WTC11 (cell line): ENCODE data around the gene OPALIN. TPM values are rescaled to one million over a fixed set of nuclear protein-coding genes. Genes with fewer than 3 reads are reported as not detected.
A peak's percentile ranks its signal among the peaks of the same experiment; 100 is the strongest.

Source experiments
- ATAC-seq: fragments of 200-7000 bp; cut with Tn5 transposase; 2 replicates; pipeline ENCODE4 v1.10.0; 2021; ENCODE audit warnings: mild to moderate bottlenecking, moderate library complexity
- CTCF ChIA-PET: fragments of 300-600 bp; sonication (Branson Sonifier 250); formaldehyde crosslinking; loops from one replicate; lab custom pipeline; 2021; ENCODE audit warnings: antibody characterized with exemption; lab: Charles Lee
- POLR2A ChIA-PET: fragments of 350-600 bp; sonication (Branson Sonifier 250); formaldehyde crosslinking; loops from one replicate; lab custom pipeline; 2021; ENCODE audit warnings: antibody characterized with exemption; lab: Charles Lee
- DNase-seq: peaks from one replicate; pipeline ENCODE4 v3.0.0; 2021; ENCODE audit warnings: low spot score
- H3K27ac Mint-ChIP-seq: 2 replicates; pipeline ENCODE4 v1.8.0; 2021; ENCODE audit warnings: mixed read lengths
- H3K27me3 Mint-ChIP-seq: 2 replicates; pipeline ENCODE4 v1.8.0; 2021; ENCODE audit warnings: low read depth, mild to moderate bottlenecking, moderate library complexity, mixed read lengths
- H3K36me3 Mint-ChIP-seq: 2 replicates; pipeline ENCODE4 v1.8.0; 2021; ENCODE audit warnings: mixed read lengths
- H3K4me1 Mint-ChIP-seq: 2 replicates; pipeline ENCODE4 v1.8.0; 2022; ENCODE audit warnings: mixed read lengths
- H3K4me3 Mint-ChIP-seq: 2 replicates; pipeline ENCODE4 v1.8.0; 2021; ENCODE audit warnings: mild to moderate bottlenecking, moderate library complexity, mixed read lengths
- H3K9me3 Mint-ChIP-seq: 2 replicates; pipeline ENCODE4 v1.8.0; 2021; ENCODE audit warnings: mixed read lengths
- AFF4 ChIP-seq: sonication (generic); formaldehyde crosslinking; IDR thresholded peaks from 2 replicates; pipeline ENCODE4 v1.8.1; 2023; ENCODE audit warnings: mild to moderate bottlenecking, missing genetic modification reagents, borderline replicate concordance
- ATF1 ChIP-seq: sonication (generic); formaldehyde crosslinking; IDR thresholded peaks from 2 replicates; pipeline ENCODE4 v1.8.1; 2023; ENCODE audit warnings: mild to moderate bottlenecking, moderate library complexity, missing genetic modification reagents
- ERG ChIP-seq: fragments of 250-450 bp; sonication (Bioruptor Pico); IDR thresholded peaks from 2 replicates; pipeline ENCODE4 v1.8.0; 2021; ENCODE audit warnings: mild to moderate bottlenecking
- ETV6 ChIP-seq: sonication (generic); formaldehyde crosslinking; IDR thresholded peaks from 2 replicates; pipeline ENCODE4 v1.8.1; 2022; ENCODE audit warnings: mild to moderate bottlenecking, missing genetic modification reagents
- FOXK1 ChIP-seq: sonication (generic); formaldehyde crosslinking; IDR thresholded peaks from 2 replicates; pipeline ENCODE4 v1.8.0; 2022; ENCODE audit warnings: mild to moderate bottlenecking, moderate library complexity, missing genetic modification reagents
- FOXP1 ChIP-seq: sonication (generic); formaldehyde crosslinking; IDR thresholded peaks from 2 replicates; pipeline ENCODE4 v1.8.0; 2022; ENCODE audit warnings: missing genetic modification reagents, mild to moderate bottlenecking, moderate library complexity, borderline replicate concordance
- GABPB1 ChIP-seq: sonication (generic); formaldehyde crosslinking; IDR thresholded peaks from 2 replicates; pipeline ENCODE4 v1.8.1; 2023; ENCODE audit warnings: mild to moderate bottlenecking, missing genetic modification reagents
- HMGXB4 ChIP-seq: sonication (generic); formaldehyde crosslinking; IDR thresholded peaks from 2 replicates; pipeline ENCODE4 v1.8.1; 2023; ENCODE audit warnings: mild to moderate bottlenecking, moderate library complexity, missing genetic modification reagents
- JUN ChIP-seq: sonication (generic); formaldehyde crosslinking; IDR thresholded peaks from 2 replicates; pipeline ENCODE4 v1.8.0; 2023; ENCODE audit warnings: mild to moderate bottlenecking, missing genetic modification reagents
- MAX ChIP-seq: sonication (generic); formaldehyde crosslinking; IDR thresholded peaks from 2 replicates; pipeline ENCODE4 v1.8.0; 2022; ENCODE audit warnings: mild to moderate bottlenecking, missing genetic modification reagents
- NFATC4 ChIP-seq: fragments of 250-450 bp; sonication (Bioruptor Pico); IDR thresholded peaks from 2 replicates; pipeline ENCODE4 v1.9.0; 2021; ENCODE audit warnings: mild to moderate bottlenecking
- NFE2L1 ChIP-seq: sonication (generic); formaldehyde crosslinking; IDR thresholded peaks from 2 replicates; pipeline ENCODE4 v1.8.1; 2023; ENCODE audit warnings: missing genetic modification reagents
- PREB ChIP-seq: sonication (generic); formaldehyde crosslinking; IDR thresholded peaks from 2 replicates; pipeline ENCODE4 v1.8.1; 2022; ENCODE audit warnings: mild to moderate bottlenecking, missing genetic modification reagents, moderate library complexity, borderline replicate concordance
- RORB ChIP-seq: fragments of 250-450 bp; sonication (Bioruptor Pico); IDR thresholded peaks from 2 replicates; pipeline ENCODE4 v1.9.0; 2021; ENCODE audit warnings: mild to moderate bottlenecking
- SMAD3 ChIP-seq: sonication (generic); formaldehyde crosslinking; IDR thresholded peaks from 2 replicates; pipeline ENCODE4 v1.8.0; 2022; ENCODE audit warnings: missing genetic modification reagents, mild to moderate bottlenecking, borderline replicate concordance
- STAT6 ChIP-seq: sonication (generic); formaldehyde crosslinking; conservative IDR thresholded peaks from 2 replicates; pipeline ENCODE4 v1.8.1; 2023; ENCODE audit warnings: mild to moderate bottlenecking, low read depth, missing genetic modification reagents, moderate library complexity
- USF2 ChIP-seq: sonication (generic); formaldehyde crosslinking; IDR thresholded peaks from 2 replicates; pipeline ENCODE4 v1.8.1; 2023; ENCODE audit warnings: mild to moderate bottlenecking, missing genetic modification reagents, moderate library complexity
- ZBTB21 ChIP-seq: sonication (generic); formaldehyde crosslinking; IDR thresholded peaks from 2 replicates; pipeline ENCODE4 v1.8.1; 2023; ENCODE audit warnings: mild to moderate bottlenecking, missing genetic modification reagents, borderline replicate concordance
- ZNF219 ChIP-seq: sonication (generic); formaldehyde crosslinking; IDR thresholded peaks from 2 replicates; pipeline ENCODE4 v1.8.0; 2023; ENCODE audit warnings: missing genetic modification reagents, mild to moderate bottlenecking, borderline replicate concordance
- ZNF317 ChIP-seq: sonication (generic); formaldehyde crosslinking; IDR thresholded peaks from 2 replicates; pipeline ENCODE4 v1.8.1; 2023; ENCODE audit warnings: low read depth, mild to moderate bottlenecking, moderate library complexity, missing genetic modification reagents, borderline replicate concordance
- ZNF396 ChIP-seq: fragments of 250-450 bp; sonication (Bioruptor Pico); IDR thresholded peaks from 2 replicates; pipeline ENCODE4 v1.8.0; 2021; ENCODE audit warnings: mild to moderate bottlenecking, moderate library complexity, borderline replicate concordance
- ZNF416 ChIP-seq: fragments of 250-450 bp; sonication (Bioruptor Pico); IDR thresholded peaks from 2 replicates; pipeline ENCODE4 v1.9.0; 2021; ENCODE audit warnings: mild to moderate bottlenecking, inconsistent platforms
- ZSCAN18 ChIP-seq: fragments of 250-450 bp; sonication (Bioruptor Pico); IDR thresholded peaks from 2 replicates; pipeline ENCODE4 v2.1.2; 2022; ENCODE audit warnings: mild to moderate bottlenecking, moderate library complexity
- total RNA-seq: library from RNA; stranded (reverse); gene quantifications from 3 replicates; pipeline ENCODE4 v1.2.3, GENCODE V29; 2021

OPALIN gene
- total RNA-seq, 1 experiment from 2014 or later: 0.04 TPM

- Mint-ChIP-seq H3K9me3 (no peaks in the 10 kb centered on the region), H3K27ac (no peak overlapping the region), H3K4me3 (peak overlapping the region; percentile 67), H3K27me3 (peaks cover 7% of the 10 kb centered on the region), H3K36me3 (no peaks in the 10 kb centered on the region), H3K4me1 (peaks cover 23% of the 10 kb centered on the region)
- ChIA-PET CTCF (interaction anchor here (0.6 to 7.0 kb wide), 38 partner anchors 8 to 663 kb away, joined by 3 to 240 read pairs (median 7); partner anchors contain the start of gene TLL2), POLR2A (no interaction called here)
- no peak; the same call in 1 of the 2 replicates for ATAC-seq
- no peak for TF ChIP-seq GABPB1 (CRISPR knock-in tag)
- TF ChIP-seq NFE2L1 (CRISPR knock-in tag): no peak
- no peak for TF ChIP-seq FOXK1 (CRISPR knock-in tag)
- TF ChIP-seq NFATC4 (CRISPR knock-in tag): no peak
- no peak for TF ChIP-seq ZNF416
- TF ChIP-seq ZNF219: no peak
- no peak for TF ChIP-seq FOXP1
- TF ChIP-seq ZNF317: no peak
- TF ChIP-seq PREB: no peak
- no peak for TF ChIP-seq AFF4 (CRISPR knock-in tag)
- no peak for TF ChIP-seq ZNF396 (CRISPR knock-in tag)
- no peak for TF ChIP-seq ETV6 (CRISPR knock-in tag)
- peak; percentile 36 for DNase-seq
Observed at GRCh38 chr10:96374639-96374984, 15.8 kb upstream of the OPALIN start.

- peaks cover 7% of the 10 kb centered on the region for H3K27me3 Mint-ChIP-seq
- TF ChIP-seq MAX: no peak
- no peak for TF ChIP-seq STAT6 (CRISPR knock-in tag)
- no peak for TF ChIP-seq USF2 (CRISPR knock-in tag)
- TF ChIP-seq ATF1 (CRISPR knock-in tag): no peak
- TF ChIP-seq HMGXB4 (CRISPR knock-in tag): no peak
- TF ChIP-seq RORB: no peak
- TF ChIP-seq SMAD3 (CRISPR knock-in tag): no peak
- no peak for TF ChIP-seq ZSCAN18 (CRISPR knock-in tag)
- TF ChIP-seq ERG (CRISPR knock-in tag): no peak
- no peak for TF ChIP-seq ZBTB21 (CRISPR knock-in tag)
- no peak for TF ChIP-seq JUN (CRISPR knock-in tag)
- no peak for TF ChIP-seq ETV6 (CRISPR knock-in tag)
- TF ChIP-seq, all 79 proteins: peak for 0
- ATAC-seq: no peak
- ChIA-PET CTCF (interaction anchor here (0.6 to 7.0 kb wide), 18 partner anchors 15 to 664 kb away, joined by 3 to 240 read pairs (median 10); partner anchors contain the start of gene TLL2), POLR2A (interaction anchor here (0.6 kb wide), 2 partner anchors 126 to 140 kb away, joined by 3 to 5 read pairs; no protein-coding TSS in a partner anchor)
- Mint-ChIP-seq H3K27ac (no peak overlapping the region), H3K4me3 (peak overlapping the region; percentile 51), H3K36me3 (no peaks in the 10 kb centered on the region), H3K9me3 (no peaks in the 10 kb centered on the region), H3K4me1 (peaks cover 23% of the 10 kb centered on the region)
- DNase-seq: no peak
Observed at GRCh38 chr10:96374004-96374403, 15.2 kb upstream of the OPALIN start.
